Esophagus squamous epithelium (tissue), 4 donors: ENCODE results near the gene NMS.

Source experiments
- POLR2A ChIP-seq, 4 donors: fragments of 450-650 bp; IDR thresholded peaks; one replicate each; pipeline ENCODE4 v1.6.1; 2017; ENCODE audit warnings: antibody characterized with exemption in 4 of 4, mild to moderate bottlenecking in 4 of 4, moderate library complexity in 3 of 4
- TF ChIP-seq, protein P1 (sequence below), 6 experiments: fragments of 450-650 bp in 4 of 6; fragments of 200-600 bp in 2 of 6; sonication (generic) in 2 of 6; IDR thresholded peaks; one replicate each; pipeline ENCODE4 v1.5.1; 2016 to 2019; ENCODE audit warnings: antibody characterized with exemption in 6 of 6, mild to moderate bottlenecking in 4 of 6, moderate library complexity in 4 of 6

DNA sequence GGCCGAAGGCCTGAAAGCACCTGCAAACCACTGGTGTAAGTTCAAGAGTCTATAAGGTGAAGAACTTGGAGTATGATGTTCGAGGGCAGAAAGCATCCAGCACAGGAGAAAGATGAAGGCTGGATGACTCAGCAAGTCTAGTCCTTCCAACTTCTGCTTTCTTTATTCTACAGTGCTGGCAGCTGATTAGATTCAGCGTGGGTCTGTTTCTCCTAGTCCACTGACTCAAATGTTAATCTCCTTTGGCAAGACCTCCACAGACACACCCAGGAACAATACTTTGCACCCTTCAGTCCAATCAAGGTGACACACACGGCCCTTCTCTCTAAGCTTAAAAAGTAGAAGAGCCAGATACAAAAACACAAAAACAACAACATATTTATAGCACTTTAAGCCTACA is 43.4 kb downstream of the NMS start:
- TF ChIP-seq, protein P1, sequence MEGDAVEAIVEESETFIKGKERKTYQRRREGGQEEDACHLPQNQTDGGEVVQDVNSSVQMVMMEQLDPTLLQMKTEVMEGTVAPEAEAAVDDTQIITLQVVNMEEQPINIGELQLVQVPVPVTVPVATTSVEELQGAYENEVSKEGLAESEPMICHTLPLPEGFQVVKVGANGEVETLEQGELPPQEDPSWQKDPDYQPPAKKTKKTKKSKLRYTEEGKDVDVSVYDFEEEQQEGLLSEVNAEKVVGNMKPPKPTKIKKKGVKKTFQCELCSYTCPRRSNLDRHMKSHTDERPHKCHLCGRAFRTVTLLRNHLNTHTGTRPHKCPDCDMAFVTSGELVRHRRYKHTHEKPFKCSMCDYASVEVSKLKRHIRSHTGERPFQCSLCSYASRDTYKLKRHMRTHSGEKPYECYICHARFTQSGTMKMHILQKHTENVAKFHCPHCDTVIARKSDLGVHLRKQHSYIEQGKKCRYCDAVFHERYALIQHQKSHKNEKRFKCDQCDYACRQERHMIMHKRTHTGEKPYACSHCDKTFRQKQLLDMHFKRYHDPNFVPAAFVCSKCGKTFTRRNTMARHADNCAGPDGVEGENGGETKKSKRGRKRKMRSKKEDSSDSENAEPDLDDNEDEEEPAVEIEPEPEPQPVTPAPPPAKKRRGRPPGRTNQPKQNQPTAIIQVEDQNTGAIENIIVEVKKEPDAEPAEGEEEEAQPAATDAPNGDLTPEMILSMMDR (IDR thresholded peaks at IDR 0.05) = no peak
- TF ChIP-seq POLR2A (IDR thresholded peaks at IDR 0.05) = no peak
